Osteocyte (in vitro differentiated cells): ENCODE measurements around the gene GPR132. TPM values are rescaled to one million over a fixed set of nuclear protein-coding genes. Genes with fewer than 3 reads are reported as not detected.

Source experiments
- DNase-seq: peaks from one replicate; pipeline ENCODE4 v3.0.0; 2021; ENCODE audit warnings: mixed read lengths; ENCODE audit not compliant: unreplicated experiment; ENCODE audit errors: extremely low spot score
- H3K27ac Mint-ChIP-seq: one replicate; pipeline ENCODE4 v1.8.0; 2021; ENCODE audit warnings: mild to moderate bottlenecking, mixed read lengths; ENCODE audit not compliant: unreplicated experiment
- H3K27me3 Mint-ChIP-seq: one replicate; pipeline ENCODE4 v1.8.0; 2021; ENCODE audit warnings: mixed read lengths; ENCODE audit not compliant: unreplicated experiment
- H3K36me3 Mint-ChIP-seq: one replicate; pipeline ENCODE4 v1.8.0; 2021; ENCODE audit warnings: mixed read lengths; ENCODE audit not compliant: unreplicated experiment
- H3K4me1 Mint-ChIP-seq: one replicate; pipeline ENCODE4 v1.8.0; 2021; ENCODE audit warnings: mixed read lengths; ENCODE audit not compliant: unreplicated experiment
- H3K4me3 Mint-ChIP-seq: one replicate; pipeline ENCODE4 v1.8.0; 2021; ENCODE audit warnings: mild to moderate bottlenecking, moderate library complexity, mixed read lengths; ENCODE audit not compliant: unreplicated experiment
- H3K9me3 Mint-ChIP-seq: one replicate; pipeline ENCODE4 v1.8.0; 2021; ENCODE audit warnings: mixed read lengths; ENCODE audit not compliant: unreplicated experiment
- CTCF ChIP-seq: fragments of 200-600 bp; sonication (generic); IDR thresholded peaks from 2 replicates; pipeline ENCODE4 v1.5.0; 2021; ENCODE audit warnings: antibody characterized with exemption, mild to moderate bottlenecking, moderate library complexity
- total RNA-seq: library from RNA; stranded (reverse); gene quantifications from 2 replicates; pipeline ENCODE4 v1.2.1, GENCODE V29; 2021

The GPR132 gene
- total RNA-seq, 1 donor from 2014 or later, result 0.24 TPM

GRCh38 chr14:105013150-105013785 lies 52.0 kb downstream of the GPR132 start:
- H3K9me3 Mint-ChIP-seq, result no peaks in the 10 kb centered on the region
- peak overlapping the region; percentile 57 for H3K27ac Mint-ChIP-seq
- no peak overlapping the region for H3K4me3 Mint-ChIP-seq
- TF ChIP-seq CTCF, result no peak
- peaks cover 53% of the 10 kb centered on the region for H3K4me1 Mint-ChIP-seq
- no peaks in the 10 kb centered on the region for H3K27me3 Mint-ChIP-seq
- no peak for DNase-seq
- peaks cover 8% of the 10 kb centered on the region for H3K36me3 Mint-ChIP-seq

GRCh38 chr14:105012171-105012985 lies 52.9 kb downstream of the GPR132 start:
- Mint-ChIP-seq H3K9me3 (no peaks in the 10 kb centered on the region), H3K4me3 (no peak overlapping the region), H3K27me3 (no peaks in the 10 kb centered on the region), H3K36me3 (peaks cover 8% of the 10 kb centered on the region), H3K27ac (no peak overlapping the region), H3K4me1 (peaks cover 46% of the 10 kb centered on the region)
- no peak for DNase-seq
- peak; percentile 33 for TF ChIP-seq CTCF

- no peak for TF ChIP-seq CTCF
- Mint-ChIP-seq H3K27ac (no peak overlapping the region), H3K4me1 (peaks cover 37% of the 10 kb centered on the region), H3K27me3 (no peaks in the 10 kb centered on the region), H3K9me3 (no peaks in the 10 kb centered on the region), H3K36me3 (peaks cover 6% of the 10 kb centered on the region), H3K4me3 (no peak overlapping the region)
- DNase-seq, result no peak
These were observed 53.8 kb downstream of the GPR132 start for GRCh38 chr14:105011312-105011990.

GRCh38 chr14:105010891-105011291 lies 54.3 kb downstream of the GPR132 start:
- Mint-ChIP-seq H3K36me3 (peaks cover 6% of the 10 kb centered on the region), H3K27ac (no peak overlapping the region), H3K4me1 (peaks cover 33% of the 10 kb centered on the region), H3K4me3 (no peak overlapping the region), H3K9me3 (no peaks in the 10 kb centered on the region), H3K27me3 (no peaks in the 10 kb centered on the region)
- no peak for TF ChIP-seq CTCF
- no peak for DNase-seq

GRCh38 chr14:105010106-105010505 lies 55.1 kb downstream of the GPR132 start:
- no peak for TF ChIP-seq CTCF
- DNase-seq, result no peak
- no peaks in the 10 kb centered on the region for H3K27me3 Mint-ChIP-seq
- H3K27ac Mint-ChIP-seq, result no peak overlapping the region
- H3K9me3 Mint-ChIP-seq, result no peaks in the 10 kb centered on the region
- H3K36me3 Mint-ChIP-seq, result peaks cover 6% of the 10 kb centered on the region
- peaks cover 30% of the 10 kb centered on the region for H3K4me1 Mint-ChIP-seq
- H3K4me3 Mint-ChIP-seq, result no peak overlapping the region
